Measurements from ENCODE around the gene RFX8. TPM values are rescaled to one million over a fixed set of nuclear protein-coding genes. Genes with fewer than 3 reads are reported as not detected.
A peak's percentile ranks its signal among the peaks of the same experiment; 100 is the strongest.

RFX8 gene
- total RNA-seq, 1 experiment from 2014 or later, result not detected

GRCh38 chr2:101396316-101396717 is 78.6 kb downstream of the RFX8 start:
- H3K27me3 Mint-ChIP-seq (ENCODE audit: unreplicated experiment), result no peaks in the 10 kb centered on the region
- intact Hi-C loops (cut with micrococcal nuclease; ENCODE audit: unreplicated experiment), result no loop called here
- no peak for TF ChIP-seq CTCF (IDR thresholded peaks at IDR 0.05; ENCODE audit: unreplicated experiment)
- no TSS peak for BruUV-seq (replicated peaks)
- peak; percentile 17 for DNase-seq
- H3K4me1 Mint-ChIP-seq (ENCODE audit: low read depth, unreplicated experiment), result peaks cover 26% of the 10 kb centered on the region
- H3K4me3 Mint-ChIP-seq (ENCODE audit: low read depth, unreplicated experiment), result peak overlapping the region; percentile 29
- H3K36me3 Mint-ChIP-seq (ENCODE audit: insufficient read depth, unreplicated experiment), result peaks cover 3% of the 10 kb centered on the region
- H3K9me3 Mint-ChIP-seq (ENCODE audit: low read depth, unreplicated experiment), result no peaks in the 10 kb centered on the region
- CTCF ChIA-PET, result interaction anchor here (0.6 to 1.6 kb wide), 4 partner anchors 9 to 436 kb away, joined by 3 to 7 read pairs (median 4); partner anchors contain the start of gene CREG2
- H3K27ac Mint-ChIP-seq (ENCODE audit: unreplicated experiment), result peak overlapping the region; percentile 51

GRCh38 chr2:101395545-101396315 is 79.2 kb downstream of the RFX8 start:
- H3K36me3 Mint-ChIP-seq (ENCODE audit: insufficient read depth, unreplicated experiment), result peaks cover 3% of the 10 kb centered on the region
- TF ChIP-seq CTCF (IDR thresholded peaks at IDR 0.05; ENCODE audit: unreplicated experiment), result no peak
- peak overlapping the region; percentile 51 for H3K27ac Mint-ChIP-seq (ENCODE audit: unreplicated experiment)
- peak overlapping the region; percentile 29 for H3K4me3 Mint-ChIP-seq (ENCODE audit: low read depth, unreplicated experiment)
- intact Hi-C loops (cut with micrococcal nuclease; ENCODE audit: unreplicated experiment), result no loop called here
- H3K9me3 Mint-ChIP-seq (ENCODE audit: low read depth, unreplicated experiment), result no peaks in the 10 kb centered on the region
- CTCF ChIA-PET, result interaction anchor here (0.6 to 1.6 kb wide), 3 partner anchors 8 to 266 kb away, joined by 3 to 7 read pairs (median 3); partner anchors contain the start of gene CREG2
- no peaks in the 10 kb centered on the region for H3K27me3 Mint-ChIP-seq (ENCODE audit: unreplicated experiment)
- H3K4me1 Mint-ChIP-seq (ENCODE audit: low read depth, unreplicated experiment), result peaks cover 25% of the 10 kb centered on the region
- no peak for DNase-seq
- no TSS peak for BruUV-seq (replicated peaks)

- Mint-ChIP-seq H3K27me3 (ENCODE audit: unreplicated experiment) (peaks cover 12% of the 10 kb centered on the region), H3K27ac (ENCODE audit: unreplicated experiment) (no peak overlapping the region), H3K4me1 (ENCODE audit: low read depth, unreplicated experiment) (no peaks in the 10 kb centered on the region), H3K36me3 (ENCODE audit: insufficient read depth, unreplicated experiment) (peaks cover 16% of the 10 kb centered on the region), H3K4me3 (ENCODE audit: low read depth, unreplicated experiment) (no peak overlapping the region), H3K9me3 (ENCODE audit: low read depth, unreplicated experiment) (no peaks in the 10 kb centered on the region)
- CTCF ChIA-PET, result interaction anchor here (0.8 to 3.2 kb wide), 3 partner anchors 31 to 57 kb away, joined by 3 to 16 read pairs (median 4); no protein-coding TSS in a partner anchor
- BruUV-seq (replicated peaks), result no TSS peak
- TF ChIP-seq CTCF (IDR thresholded peaks at IDR 0.05; ENCODE audit: unreplicated experiment), result no peak
- intact Hi-C loops (cut with micrococcal nuclease; ENCODE audit: unreplicated experiment), result loop anchor here (10.0 kb wide), 1 partner anchor 113 kb away; no protein-coding TSS in a partner anchor
- peak; percentile 34 for DNase-seq
These were observed 86.7 kb downstream of the RFX8 start for GRCh38 chr2:101388232-101388631.

GRCh38 chr2:101387151-101387834 is 87.6 kb downstream of the RFX8 start, which contains the start of gene CREG2:
CREG2 (minus strand) TSS chr2:101387503; CDS start chr2:101387457, 46 bp downstream.
- no peak for TF ChIP-seq CTCF (IDR thresholded peaks at IDR 0.05; ENCODE audit: unreplicated experiment)
- CTCF ChIA-PET, result interaction anchor here (0.5 to 3.2 kb wide), 10 partner anchors 9 to 612 kb away, joined by 3 to 16 read pairs (median 5); no protein-coding TSS in a partner anchor
- DNase-seq, result peak; percentile 86
- Mint-ChIP-seq H3K4me3 (ENCODE audit: low read depth, unreplicated experiment) (peak within 1 kb of the TSS; percentile 74), H3K27me3 (ENCODE audit: unreplicated experiment) (peaks cover 12% of the 10 kb centered on the region), H3K9me3 (ENCODE audit: low read depth, unreplicated experiment) (no peaks in the 10 kb centered on the region), H3K4me1 (ENCODE audit: low read depth, unreplicated experiment) (no peaks in the 10 kb centered on the region), H3K27ac (ENCODE audit: unreplicated experiment) (no peak within 1 kb of the TSS), H3K36me3 (ENCODE audit: insufficient read depth, unreplicated experiment) (peaks cover 16% of the 10 kb centered on the region)
- intact Hi-C loops (cut with micrococcal nuclease; ENCODE audit: unreplicated experiment), result loop anchor here (1.0 to 10.0 kb wide), 2 partner anchors 45 to 112 kb away; no protein-coding TSS in a partner anchor
- no TSS peak for BruUV-seq (replicated peaks)
